OCI-LY7 (cell line): ENCODE measurements around the gene SUN5. TPM values are rescaled to one million over a fixed set of nuclear protein-coding genes. Genes with fewer than 3 reads are reported as not detected.
"Not testable (repeated sequence)": the region's sequence is repeated elsewhere in the genome, so short reads cannot be mapped to it uniquely, and the experiment has no call there.

Source experiments
- BruUV-seq: library from RNA; stranded (reverse); fragments of 400-500 nt; replicated peaks from 2 replicates; lab custom pipeline; 2021; lab: Mats Ljungman, UMichigan
- CTCF ChIA-PET: fragments of 300-600 bp; sonication (Branson Sonifier 250); formaldehyde crosslinking; loops from one replicate; lab custom pipeline; 2022; ENCODE audit warnings: antibody characterized with exemption; ENCODE audit not compliant: unreplicated experiment; lab: Charles Lee
- POLR2A ChIA-PET: fragments of 300-600 bp; sonication (Branson Sonifier 250); formaldehyde crosslinking; loops from one replicate; lab custom pipeline; 2022; ENCODE audit warnings: antibody characterized with exemption; lab: Charles Lee
- DNase-seq: peaks from one replicate; pipeline ENCODE4 v3.0.0-alpha.2; 2015; ENCODE audit warnings: low spot score
- H2AFZ ChIP-seq: fragments of 200-600 bp; sonication (generic), shearing (Covaris generic); 2 replicates; pipeline ENCODE4 v1.6.1; 2014; ENCODE audit warnings: mild to moderate bottlenecking, antibody characterized with exemption, low read length, moderate library complexity
- H3K27ac ChIP-seq: fragments of 200-600 bp; sonication (generic); 2 replicates; pipeline ENCODE4 v1.5.1; 2014; ENCODE audit warnings: mixed run types, low read depth, mild to moderate bottlenecking, moderate library complexity, low read length, inconsistent platforms; ENCODE audit not compliant: poor library complexity, severe bottlenecking
- H3K36me3 ChIP-seq: fragments of 200-600 bp; sonication (generic); 2 replicates; pipeline ENCODE4 v1.6.1; 2014; ENCODE audit warnings: mild to moderate bottlenecking, antibody characterized with exemption, low read length, moderate library complexity, mixed read lengths; ENCODE audit not compliant: insufficient read depth
- H3K4me1 ChIP-seq: fragments of 200-600 bp; sonication (generic); 2 replicates; pipeline ENCODE4 v1.5.1; 2014; ENCODE audit warnings: mild to moderate bottlenecking, low read length; ENCODE audit not compliant: insufficient read depth, poor library complexity, severe bottlenecking
- H3K4me2 ChIP-seq: fragments of 200-600 bp; sonication (generic); 2 replicates; pipeline ENCODE4 v1.6.1; 2014; ENCODE audit warnings: mild to moderate bottlenecking, low read length
- H3K4me3 ChIP-seq: fragments of 200-600 bp; sonication (generic); 2 replicates; pipeline ENCODE4 v1.5.1; 2014; ENCODE audit warnings: mild to moderate bottlenecking, low read depth, low read length; ENCODE audit not compliant: poor library complexity, severe bottlenecking
- H3K79me2 ChIP-seq: fragments of 200-600 bp; sonication (generic); 2 replicates; pipeline ENCODE4 v1.6.1; 2016; ENCODE audit warnings: low read depth, mild to moderate bottlenecking, low read length, moderate library complexity, mixed read lengths; ENCODE audit not compliant: insufficient read depth
- H3K9me2 ChIP-seq: fragments of 200-600 bp; sonication (generic); 2 replicates; pipeline ENCODE4 v1.6.1; 2016; ENCODE audit warnings: mild to moderate bottlenecking, low read length, mixed read lengths; ENCODE audit not compliant: insufficient read depth
- H3K9me3 ChIP-seq: fragments of 200-600 bp; sonication (generic); 2 replicates; pipeline ENCODE4 v1.6.1; 2014; ENCODE audit warnings: mild to moderate bottlenecking, mixed run types, low read length, mixed read lengths
- H4K20me1 ChIP-seq: fragments of 200-600 bp; sonication (generic); 2 replicates; pipeline ENCODE4 v1.6.1; 2014; ENCODE audit warnings: mild to moderate bottlenecking, antibody characterized with exemption, low read length, moderate library complexity, mixed read lengths; ENCODE audit not compliant: insufficient read depth
- EZH2phosphoT487 ChIP-seq: fragments of 200-600 bp; sonication (generic); IDR thresholded peaks from 2 replicates; pipeline ENCODE4 v1.6.1; 2018; ENCODE audit warnings: low read depth, borderline replicate concordance, mild to moderate bottlenecking, mixed run types, antibody characterized with exemption, low read length, moderate library complexity, mixed read lengths
- intact Hi-C: fragments of 100-400 bp; cut with micrococcal nuclease; formaldehyde crosslinking; loops from one replicate; pipeline ENCODE4 v1.10.0; 2022; ENCODE audit not compliant: unreplicated experiment
- total RNA-seq, 2 experiments: library from RNA; depleted of rRNA in 1 of 2; stranded (reverse); fragments of >200 nt in 1 of 2; shearing (Covaris generic) in 1 of 2; gene quantifications; 2 replicates each; pipeline ENCODE4 v1.2.3, GENCODE V29; 2014 to 2022
- TF ChIP-seq, protein P1 (sequence below): fragments of 200-600 bp; sonication (generic); conservative IDR thresholded peaks from 2 replicates; pipeline ENCODE4 v1.5.1; 2014; ENCODE audit warnings: mild to moderate bottlenecking, antibody characterized with exemption, low read length, moderate library complexity, mixed read lengths

Gene SUN5
- total RNA-seq, 2 experiments from 2014 or later, result not detected

GRCh38 chr20:32975698-32976674 is 28.2 kb downstream of the SUN5 start:
- H3K27ac ChIP-seq, result no peak overlapping the region
- no peaks in the 10 kb centered on the region for H3K36me3 ChIP-seq
- ChIA-PET POLR2A (no interaction called here), CTCF (no interaction called here)
- TF ChIP-seq, protein P1, sequence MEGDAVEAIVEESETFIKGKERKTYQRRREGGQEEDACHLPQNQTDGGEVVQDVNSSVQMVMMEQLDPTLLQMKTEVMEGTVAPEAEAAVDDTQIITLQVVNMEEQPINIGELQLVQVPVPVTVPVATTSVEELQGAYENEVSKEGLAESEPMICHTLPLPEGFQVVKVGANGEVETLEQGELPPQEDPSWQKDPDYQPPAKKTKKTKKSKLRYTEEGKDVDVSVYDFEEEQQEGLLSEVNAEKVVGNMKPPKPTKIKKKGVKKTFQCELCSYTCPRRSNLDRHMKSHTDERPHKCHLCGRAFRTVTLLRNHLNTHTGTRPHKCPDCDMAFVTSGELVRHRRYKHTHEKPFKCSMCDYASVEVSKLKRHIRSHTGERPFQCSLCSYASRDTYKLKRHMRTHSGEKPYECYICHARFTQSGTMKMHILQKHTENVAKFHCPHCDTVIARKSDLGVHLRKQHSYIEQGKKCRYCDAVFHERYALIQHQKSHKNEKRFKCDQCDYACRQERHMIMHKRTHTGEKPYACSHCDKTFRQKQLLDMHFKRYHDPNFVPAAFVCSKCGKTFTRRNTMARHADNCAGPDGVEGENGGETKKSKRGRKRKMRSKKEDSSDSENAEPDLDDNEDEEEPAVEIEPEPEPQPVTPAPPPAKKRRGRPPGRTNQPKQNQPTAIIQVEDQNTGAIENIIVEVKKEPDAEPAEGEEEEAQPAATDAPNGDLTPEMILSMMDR, result no peak
- TF ChIP-seq EZH2phosphoT487, result no peak
- H2AFZ ChIP-seq, result no peak overlapping the region
- H4K20me1 ChIP-seq, result no peaks in the 10 kb centered on the region
- H3K4me2 ChIP-seq, result no peak overlapping the region
- intact Hi-C loops, result no loop called here
- no peaks in the 10 kb centered on the region for H3K9me2 ChIP-seq
- no TSS peak for BruUV-seq
- H3K4me3 ChIP-seq, result no peak overlapping the region
- no peak for DNase-seq
- H3K9me3 ChIP-seq, result no peaks in the 10 kb centered on the region
- H3K79me2 ChIP-seq, result no peaks in the 10 kb centered on the region
- H3K4me1 ChIP-seq, result peaks cover 20% of the 10 kb centered on the region

- H2AFZ ChIP-seq, CTCF ChIA-PET, H3K79me2 ChIP-seq, H3K36me3 ChIP-seq, POLR2A ChIA-PET, H3K9me3 ChIP-seq, H3K4me3 ChIP-seq, H3K9me2 ChIP-seq, H3K4me2 ChIP-seq, intact Hi-C loops, H3K27ac ChIP-seq, H4K20me1 ChIP-seq, BruUV-seq, DNase-seq: not testable (repeated sequence)
- H3K4me1 ChIP-seq, result peaks cover 21% of the 10 kb centered on the region
These were observed 29.1 kb downstream of the SUN5 start for GRCh38 chr20:32975121-32975520.

GRCh38 chr20:32974204-32975064 is 29.8 kb downstream of the SUN5 start:
- H3K79me2 ChIP-seq, H3K36me3 ChIP-seq, CTCF ChIA-PET, H3K4me2 ChIP-seq, BruUV-seq, H3K4me3 ChIP-seq, H4K20me1 ChIP-seq, DNase-seq, intact Hi-C loops, H3K9me2 ChIP-seq, H2AFZ ChIP-seq, H3K27ac ChIP-seq, H3K9me3 ChIP-seq: not testable (repeated sequence)
- POLR2A ChIA-PET, result interaction anchor here (0.7 kb wide), 1 partner anchor 995 kb away, joined by 4 read pairs; no protein-coding TSS in a partner anchor
- H3K4me1 ChIP-seq, result peaks cover 21% of the 10 kb centered on the region
